COR-L47 (cell line): Measurements from ENCODE around the gene WWTR1.

ENCODE experiments used
- DNase-seq: peaks from one replicate; lab custom pipeline; 2025; lab: John Stamatoyannopoulos, UW

Gene WWTR1

GRCh38 chr3:149470381-149470780 lies 187.4 kb downstream of the WWTR1 start:
- DNase-seq, result no peak

DNA sequence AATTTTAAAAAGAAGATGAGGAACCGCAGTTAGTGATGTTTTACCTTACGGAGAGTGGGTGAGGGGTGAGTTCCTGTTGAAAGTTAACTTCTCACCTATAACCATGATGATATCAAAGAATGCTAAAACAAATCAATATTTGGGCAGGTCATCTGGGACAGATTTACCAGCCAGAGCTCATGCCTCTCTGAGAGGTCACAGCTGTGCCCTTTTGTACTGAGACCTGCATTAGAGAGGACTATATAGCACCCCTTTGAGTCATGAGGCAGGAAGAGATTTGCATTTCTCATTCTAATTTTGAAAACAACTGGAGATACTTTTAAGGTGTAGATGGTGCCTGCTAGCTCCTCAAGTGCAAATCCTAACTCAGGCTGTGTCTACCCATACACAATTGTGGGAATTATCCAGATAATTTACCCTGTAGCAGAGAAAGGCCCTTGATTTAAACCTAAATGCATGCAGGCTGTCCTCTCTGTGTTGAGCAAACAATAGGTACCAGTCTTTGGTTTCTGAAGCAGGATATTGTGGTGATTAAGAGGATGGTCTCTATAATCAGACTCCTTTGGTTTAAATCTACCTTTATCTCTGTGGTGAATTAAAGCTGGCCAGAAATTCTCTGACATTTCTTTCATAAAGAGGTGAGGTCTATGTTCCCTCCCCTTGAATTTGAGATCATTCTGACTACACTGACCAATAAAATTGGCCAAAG lies 189.2 kb downstream of the WWTR1 start:
- DNase-seq, result no peak
